ENCODE measurements around the gene RBM11. TPM values are rescaled to one million over a fixed set of nuclear protein-coding genes. Genes with fewer than 3 reads are reported as not detected.

Gene RBM11
- polyA plus RNA-seq, 1 donor (not counting 4 experiments of a cell fraction or from before 2014, with no cell fraction given) = 0.55 TPM

- dilution Hi-C loops (cut with MboI; ENCODE audit: extremely low pct_ligation_motif_present, low sequenced_read_pairs) = no loop called here
- Histone ChIP-seq H3K9me3 (ENCODE audit: control insufficient read depth, low read depth, low read length) (no peaks in the 10 kb centered on the region), H3K27me3 (ENCODE audit: control insufficient read depth, extremely low read depth, insufficient read depth, low read length) (peaks cover 17% of the 10 kb centered on the region), H3K9ac (ENCODE audit: control insufficient read depth, extremely low read depth, insufficient read depth, low read length) (no peak overlapping the region), H2AFZ (ENCODE audit: control insufficient read depth, low read length) (no peak overlapping the region), H3K4me2 (ENCODE audit: control insufficient read depth, extremely low read depth, insufficient read depth, low read depth, low read length) (no peak overlapping the region), H3K4me3 (ENCODE audit: control insufficient read depth in 2 of 3, extremely low read depth in 1 of 3, insufficient read depth in 2 of 3, low read depth in 1 of 3, low read length in 3 of 3) (no peak overlapping the region), H3K27ac (ENCODE audit: control insufficient read depth, insufficient read depth, low read length) (no peak overlapping the region), H3K79me2 (ENCODE audit: control insufficient read depth, insufficient read depth, low read length) (no peaks in the 10 kb centered on the region), H3K4me1 (ENCODE audit: control insufficient read depth, extremely low read depth, insufficient read depth, low read length) (no peaks in the 10 kb centered on the region), H3K36me3 (ENCODE audit: control insufficient read depth in 2 of 2, extremely low read depth in 1 of 2, insufficient read depth in 2 of 2, low read length in 2 of 2) (no peaks in the 10 kb centered on the region), H4K20me1 (ENCODE audit: control insufficient read depth, extremely low read depth, insufficient read depth, low read length) (no peaks in the 10 kb centered on the region), H3K9me1 (ENCODE audit: control insufficient read depth, extremely low read depth, insufficient read depth, low read length) (no peaks in the 10 kb centered on the region)
- peak; percentile 23 for TF ChIP-seq EZH2 (IDR thresholded peaks at IDR 0.05; ENCODE audit: low read length)
- TF ChIP-seq, protein P1, sequence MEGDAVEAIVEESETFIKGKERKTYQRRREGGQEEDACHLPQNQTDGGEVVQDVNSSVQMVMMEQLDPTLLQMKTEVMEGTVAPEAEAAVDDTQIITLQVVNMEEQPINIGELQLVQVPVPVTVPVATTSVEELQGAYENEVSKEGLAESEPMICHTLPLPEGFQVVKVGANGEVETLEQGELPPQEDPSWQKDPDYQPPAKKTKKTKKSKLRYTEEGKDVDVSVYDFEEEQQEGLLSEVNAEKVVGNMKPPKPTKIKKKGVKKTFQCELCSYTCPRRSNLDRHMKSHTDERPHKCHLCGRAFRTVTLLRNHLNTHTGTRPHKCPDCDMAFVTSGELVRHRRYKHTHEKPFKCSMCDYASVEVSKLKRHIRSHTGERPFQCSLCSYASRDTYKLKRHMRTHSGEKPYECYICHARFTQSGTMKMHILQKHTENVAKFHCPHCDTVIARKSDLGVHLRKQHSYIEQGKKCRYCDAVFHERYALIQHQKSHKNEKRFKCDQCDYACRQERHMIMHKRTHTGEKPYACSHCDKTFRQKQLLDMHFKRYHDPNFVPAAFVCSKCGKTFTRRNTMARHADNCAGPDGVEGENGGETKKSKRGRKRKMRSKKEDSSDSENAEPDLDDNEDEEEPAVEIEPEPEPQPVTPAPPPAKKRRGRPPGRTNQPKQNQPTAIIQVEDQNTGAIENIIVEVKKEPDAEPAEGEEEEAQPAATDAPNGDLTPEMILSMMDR (optimal IDR thresholded peaks at IDR 0.05 in 1 of 3, IDR thresholded peaks at IDR 0.05 in 1 of 3, conservative IDR thresholded peaks at IDR 0.05 in 1 of 3; ENCODE audit: extremely low read depth in 1 of 3, insufficient read depth in 2 of 3, low read length in 3 of 3) = no peak
- DNase-seq (ENCODE audit: low read depth, low spot score) (no peak), FAIRE-seq (no peak)
These were observed 58.0 kb downstream of the RBM11 start for GRCh38 chr21:14273736-14274538.

- DNase-seq (ENCODE audit: low read depth, low spot score) (no peak), FAIRE-seq (no peak)
- no peaks in the 10 kb centered on the region for H3K9me1 ChIP-seq (ENCODE audit: control insufficient read depth, extremely low read depth, insufficient read depth, low read length)
- H3K9me3 ChIP-seq (ENCODE audit: control insufficient read depth, low read depth, low read length) = no peaks in the 10 kb centered on the region
- dilution Hi-C loops (cut with MboI; ENCODE audit: extremely low pct_ligation_motif_present, low sequenced_read_pairs) = no loop called here
- H4K20me1 ChIP-seq (ENCODE audit: control insufficient read depth, extremely low read depth, insufficient read depth, low read length) = no peaks in the 10 kb centered on the region
- no peak overlapping the region for H3K9ac ChIP-seq (ENCODE audit: control insufficient read depth, extremely low read depth, insufficient read depth, low read length)
- TF ChIP-seq EZH2 (IDR thresholded peaks at IDR 0.05; ENCODE audit: low read length) = no peak
- TF ChIP-seq, protein P1 (optimal IDR thresholded peaks at IDR 0.05 in 1 of 3, IDR thresholded peaks at IDR 0.05 in 1 of 3, conservative IDR thresholded peaks at IDR 0.05 in 1 of 3; ENCODE audit: extremely low read depth in 1 of 3, insufficient read depth in 2 of 3, low read length in 3 of 3) = no peak
- H3K27me3 ChIP-seq (ENCODE audit: control insufficient read depth, extremely low read depth, insufficient read depth, low read length) = peaks cover 17% of the 10 kb centered on the region
- no peak overlapping the region for H3K4me2 ChIP-seq (ENCODE audit: control insufficient read depth, extremely low read depth, insufficient read depth, low read depth, low read length)
- H3K79me2 ChIP-seq (ENCODE audit: control insufficient read depth, insufficient read depth, low read length) = no peaks in the 10 kb centered on the region
- H3K27ac ChIP-seq (ENCODE audit: control insufficient read depth, insufficient read depth, low read length) = no peak overlapping the region
- no peaks in the 10 kb centered on the region for H3K36me3 ChIP-seq (ENCODE audit: control insufficient read depth in 2 of 2, extremely low read depth in 1 of 2, insufficient read depth in 2 of 2, low read length in 2 of 2)
- H3K4me3 ChIP-seq (ENCODE audit: control insufficient read depth in 2 of 3, extremely low read depth in 1 of 3, insufficient read depth in 2 of 3, low read depth in 1 of 3, low read length in 3 of 3) = no peak overlapping the region
- no peaks in the 10 kb centered on the region for H3K4me1 ChIP-seq (ENCODE audit: control insufficient read depth, extremely low read depth, insufficient read depth, low read length)
- H2AFZ ChIP-seq (ENCODE audit: control insufficient read depth, low read length) = no peak overlapping the region
These were observed 59.8 kb downstream of the RBM11 start for GRCh38 chr21:14275702-14276205.

Other genes with a start within 250 kb of the RBM11 start
- gene LIPI, start 5.2 kb upstream of the RBM11 start, polyA plus RNA-seq = not detected in 3 replicates
- 9.1 to 16.1 TPM (median 9.6 TPM) in 3 replicates for gene HSPA13, start 167.0 kb downstream of the RBM11 start, polyA plus RNA-seq

All from keratinocyte (primary cell).